HepG2 (cell line): ENCODE measurements around the gene SLC7A10. TPM values are rescaled to one million over a fixed set of nuclear protein-coding genes. Genes with fewer than 3 reads are reported as not detected.

Experiments used
- ERF ChIP-seq: IDR thresholded peaks from 2 replicates; pipeline ENCODE4 v1.6.1; 2018; ENCODE audit warnings: missing biosample characterization, missing genetic modification reagents
- KLF12 ChIP-seq: sonication (generic); formaldehyde crosslinking; IDR thresholded peaks from 2 replicates; pipeline ENCODE4 v1.4.0; 2020; ENCODE audit warnings: missing genetic modification reagents, borderline replicate concordance
- MAX ChIP-seq: IDR thresholded peaks from 2 replicates; pipeline ENCODE4 v1.6.1; 2012; ENCODE audit warnings: inconsistent platforms
- NR2F2 ChIP-seq: IDR thresholded peaks from 2 replicates; pipeline ENCODE4 v1.6.1; 2012; ENCODE audit warnings: low read depth, inconsistent platforms, borderline replicate concordance
- PAX8 ChIP-seq: sonication (generic); formaldehyde crosslinking; IDR thresholded peaks from 2 replicates; pipeline ENCODE4 v1.8.0; 2022; ENCODE audit warnings: mild to moderate bottlenecking, missing genetic modification reagents, borderline replicate concordance
- POLR2A ChIP-seq, 2 experiments: IDR thresholded peaks; 2 replicates each; pipeline ENCODE4 v1.6.1; 2011; ENCODE audit warnings: low read depth in 2 of 2, low read length in 2 of 2, mild to moderate bottlenecking in 1 of 2, moderate library complexity in 1 of 2; ENCODE audit not compliant: insufficient read depth in 1 of 2
- PRPF4 ChIP-seq: fragments of 200-400 bp; formaldehyde crosslinking; IDR thresholded peaks from 2 replicates; pipeline ENCODE4 v1.6.1; 2016; ENCODE audit warnings: low read length, low read depth; ENCODE audit not compliant: poor library complexity, severe bottlenecking
- SAP130 ChIP-seq: IDR thresholded peaks from 2 replicates; pipeline ENCODE4 v1.6.1; 2016; ENCODE audit warnings: low read depth
- SOX13 ChIP-seq, 3 experiments: fragments of 450-650 bp in 1 of 3; sonication (generic) in 1 of 3; formaldehyde crosslinking in 1 of 3; IDR thresholded peaks in 2 of 3; conservative IDR thresholded peaks in 1 of 3; 2 replicates each; pipeline versions ENCODE4 v1.5.0 to v1.6.1; 2016 to 2020; ENCODE audit warnings: antibody characterized with exemption in 1 of 3, mild to moderate bottlenecking in 1 of 3, missing compliant biosample characterization in 1 of 3, missing genetic modification reagents in 1 of 3, moderate library complexity in 1 of 3
- SP2 ChIP-seq: sonication (generic); formaldehyde crosslinking; IDR thresholded peaks from 2 replicates; pipeline ENCODE4 v1.5.1; 2020; ENCODE audit warnings: mild to moderate bottlenecking, missing genetic modification reagents
- TFE3 ChIP-seq: IDR thresholded peaks from 2 replicates; pipeline ENCODE4 v1.6.1; 2016
- TP53 ChIP-seq: sonication (generic); formaldehyde crosslinking; conservative IDR thresholded peaks from 2 replicates; pipeline ENCODE4 v1.4.0; 2020; ENCODE audit warnings: missing genetic modification reagents
- ZNF124 ChIP-seq: sonication (generic); formaldehyde crosslinking; IDR thresholded peaks from 2 replicates; pipeline ENCODE4 v1.4.0; 2020; ENCODE audit warnings: missing genetic modification reagents
- ZNF414 ChIP-seq: sonication (generic); formaldehyde crosslinking; IDR thresholded peaks from 2 replicates; pipeline ENCODE4 v1.5.0; 2020; ENCODE audit warnings: missing genetic modification reagents
- ZNF589 ChIP-seq: sonication (generic); formaldehyde crosslinking; conservative IDR thresholded peaks from 2 replicates; pipeline ENCODE4 v1.8.0; 2022; ENCODE audit warnings: mild to moderate bottlenecking, moderate library complexity, missing genetic modification reagents
- ZNF691 ChIP-seq: sonication (generic); formaldehyde crosslinking; IDR thresholded peaks from 2 replicates; pipeline ENCODE4 v1.4.0; 2020; ENCODE audit warnings: missing genetic modification reagents, low read depth, mild to moderate bottlenecking, borderline replicate concordance
- polyA plus RNA-seq, 8 experiments: library from polyadenylated mRNA; depleted of rRNA in 3 of 8; stranded (reverse) in 7 of 8; unstranded in 1 of 8; fragments of >200 nt; fragmentation: Illumina TruSeq in 4 of 8; extraction: Trizol in 4 of 8; gene quantifications; 2 replicates each; pipeline versions ENCODE4 v1.2.1 to v1.2.3, GENCODE V29; 2011 to 2016; ENCODE audit warnings: low read depth in 4 of 8, missing spikeins in 1 of 8, mixed read lengths in 1 of 8; ENCODE audit not compliant: insufficient read depth in 1 of 8
- total RNA-seq, 5 experiments: library from RNA; depleted of rRNA; stranded (reverse); fragments of >200 nt; fragmentation: Illumina TruSeq; extraction: Trizol; gene quantifications; 2 replicates each; pipeline ENCODE4 v1.2.3, GENCODE V29; 2016; ENCODE audit warnings: low read depth in 1 of 5
- TF ChIP-seq, protein P1 (sequence below): sonication (generic); formaldehyde crosslinking; IDR thresholded peaks from 2 replicates; pipeline ENCODE4 v1.5.1; 2020; ENCODE audit warnings: mild to moderate bottlenecking, missing genetic modification reagents, moderate library complexity
- TF ChIP-seq, protein P2 (sequence below): sonication (generic); formaldehyde crosslinking; IDR thresholded peaks from 2 replicates; pipeline ENCODE4 v1.5.0; 2020; ENCODE audit warnings: mild to moderate bottlenecking, missing genetic modification reagents
- TF ChIP-seq, protein P3 (sequence below): sonication (generic); formaldehyde crosslinking; IDR thresholded peaks from 2 replicates; pipeline ENCODE4 v1.5.1; 2020; ENCODE audit warnings: mild to moderate bottlenecking, missing genetic modification reagents, borderline replicate concordance

The SLC7A10 gene
- total and polyA plus RNA-seq, 2 of the 13 experiments (the other 11 are each of a cell fraction or from before 2014, with no cell fraction given): 1.1 to 2.2 TPM

DNA sequence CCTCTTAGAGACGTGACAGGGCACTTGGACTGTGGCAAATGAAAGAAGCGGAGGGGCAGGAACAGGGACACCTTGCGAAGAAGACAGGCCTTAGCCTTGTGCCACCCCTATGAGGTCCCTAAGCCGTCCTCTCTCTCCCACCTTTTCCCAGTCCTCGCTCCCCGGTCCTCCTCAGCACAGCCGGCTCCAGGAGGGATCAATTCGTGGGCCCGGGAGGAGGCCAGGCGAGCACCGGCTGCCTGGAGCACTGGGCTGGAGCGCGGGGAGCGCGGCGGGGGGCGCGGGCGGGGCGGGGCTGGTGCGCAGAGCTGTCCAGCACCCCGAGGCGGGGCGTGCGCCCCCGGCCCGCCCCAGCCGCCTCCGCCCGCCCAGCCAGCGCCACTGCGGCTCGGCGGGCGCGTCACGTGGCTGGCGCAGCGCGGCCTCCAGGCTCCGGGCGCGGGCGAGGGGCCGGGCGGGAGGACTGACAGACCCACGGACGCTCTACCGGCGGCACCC lies 31.7 kb downstream of the SLC7A10 start, which contains the start of gene LRP3 (continued):
- TF ChIP-seq, protein P1, sequence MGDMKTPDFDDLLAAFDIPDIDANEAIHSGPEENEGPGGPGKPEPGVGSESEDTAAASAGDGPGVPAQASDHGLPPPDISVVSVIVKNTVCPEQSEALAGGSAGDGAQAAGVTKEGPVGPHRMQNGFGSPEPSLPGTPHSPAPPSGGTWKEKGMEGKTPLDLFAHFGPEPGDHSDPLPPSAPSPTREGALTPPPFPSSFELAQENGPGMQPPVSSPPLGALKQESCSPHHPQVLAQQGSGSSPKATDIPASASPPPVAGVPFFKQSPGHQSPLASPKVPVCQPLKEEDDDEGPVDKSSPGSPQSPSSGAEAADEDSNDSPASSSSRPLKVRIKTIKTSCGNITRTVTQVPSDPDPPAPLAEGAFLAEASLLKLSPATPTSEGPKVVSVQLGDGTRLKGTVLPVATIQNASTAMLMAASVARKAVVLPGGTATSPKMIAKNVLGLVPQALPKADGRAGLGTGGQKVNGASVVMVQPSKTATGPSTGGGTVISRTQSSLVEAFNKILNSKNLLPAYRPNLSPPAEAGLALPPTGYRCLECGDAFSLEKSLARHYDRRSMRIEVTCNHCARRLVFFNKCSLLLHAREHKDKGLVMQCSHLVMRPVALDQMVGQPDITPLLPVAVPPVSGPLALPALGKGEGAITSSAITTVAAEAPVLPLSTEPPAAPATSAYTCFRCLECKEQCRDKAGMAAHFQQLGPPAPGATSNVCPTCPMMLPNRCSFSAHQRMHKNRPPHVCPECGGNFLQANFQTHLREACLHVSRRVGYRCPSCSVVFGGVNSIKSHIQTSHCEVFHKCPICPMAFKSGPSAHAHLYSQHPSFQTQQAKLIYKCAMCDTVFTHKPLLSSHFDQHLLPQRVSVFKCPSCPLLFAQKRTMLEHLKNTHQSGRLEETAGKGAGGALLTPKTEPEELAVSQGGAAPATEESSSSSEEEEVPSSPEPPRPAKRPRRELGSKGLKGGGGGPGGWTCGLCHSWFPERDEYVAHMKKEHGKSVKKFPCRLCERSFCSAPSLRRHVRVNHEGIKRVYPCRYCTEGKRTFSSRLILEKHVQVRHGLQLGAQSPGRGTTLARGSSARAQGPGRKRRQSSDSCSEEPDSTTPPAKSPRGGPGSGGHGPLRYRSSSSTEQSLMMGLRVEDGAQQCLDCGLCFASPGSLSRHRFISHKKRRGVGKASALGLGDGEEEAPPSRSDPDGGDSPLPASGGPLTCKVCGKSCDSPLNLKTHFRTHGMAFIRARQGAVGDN: peak; percentile 41
- TF ChIP-seq TP53 (CRISPR knock-in tag): no peak
- TF ChIP-seq, protein P2, sequence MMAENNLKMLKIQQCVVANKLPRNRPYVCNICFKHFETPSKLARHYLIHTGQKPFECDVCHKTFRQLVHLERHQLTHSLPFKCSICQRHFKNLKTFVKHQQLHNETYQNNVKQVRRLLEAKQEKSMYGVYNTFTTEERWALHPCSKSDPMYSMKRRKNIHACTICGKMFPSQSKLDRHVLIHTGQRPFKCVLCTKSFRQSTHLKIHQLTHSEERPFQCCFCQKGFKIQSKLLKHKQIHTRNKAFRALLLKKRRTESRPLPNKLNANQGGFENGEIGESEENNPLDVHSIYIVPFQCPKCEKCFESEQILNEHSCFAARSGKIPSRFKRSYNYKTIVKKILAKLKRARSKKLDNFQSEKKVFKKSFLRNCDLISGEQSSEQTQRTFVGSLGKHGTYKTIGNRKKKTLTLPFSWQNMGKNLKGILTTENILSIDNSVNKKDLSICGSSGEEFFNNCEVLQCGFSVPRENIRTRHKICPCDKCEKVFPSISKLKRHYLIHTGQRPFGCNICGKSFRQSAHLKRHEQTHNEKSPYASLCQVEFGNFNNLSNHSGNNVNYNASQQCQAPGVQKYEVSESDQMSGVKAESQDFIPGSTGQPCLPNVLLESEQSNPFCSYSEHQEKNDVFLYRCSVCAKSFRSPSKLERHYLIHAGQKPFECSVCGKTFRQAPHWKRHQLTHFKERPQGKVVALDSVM: no peak
- no peak for TF ChIP-seq PRPF4
- no peak for TF ChIP-seq NR2F2
- no peak for TF ChIP-seq KLF12 (CRISPR knock-in tag)
- TF ChIP-seq ERF (CRISPR knock-in tag): no peak
- no peak for TF ChIP-seq SP2 (CRISPR knock-in tag)
- TF ChIP-seq POLR2A (IDR thresholded peaks at IDR 0.05; ENCODE audit: insufficient read depth in 1 of 2, low read depth in 2 of 2, low read length in 2 of 2): peak in 1 of 2 experiments; percentile 38; a peak in 1 of 4 replicates
- TF ChIP-seq TFE3: no peak
- TF ChIP-seq ZNF589: no peak
- TF ChIP-seq SOX13 (IDR thresholded peaks at IDR 0.05): no peak
- no peak for TF ChIP-seq SOX13 (CRISPR knock-in tag; conservative IDR thresholded peaks at IDR 0.05 in 1 of 2, IDR thresholded peaks at IDR 0.05 in 1 of 2)
- TF ChIP-seq MAX: peak; percentile 45; the same call in 1 of the 2 replicates
- 0 out of 2 replicates have a peak, but pooled peaks have one; percentile 39 for TF ChIP-seq ZNF691 (CRISPR knock-in tag)
- TF ChIP-seq, protein P3, sequence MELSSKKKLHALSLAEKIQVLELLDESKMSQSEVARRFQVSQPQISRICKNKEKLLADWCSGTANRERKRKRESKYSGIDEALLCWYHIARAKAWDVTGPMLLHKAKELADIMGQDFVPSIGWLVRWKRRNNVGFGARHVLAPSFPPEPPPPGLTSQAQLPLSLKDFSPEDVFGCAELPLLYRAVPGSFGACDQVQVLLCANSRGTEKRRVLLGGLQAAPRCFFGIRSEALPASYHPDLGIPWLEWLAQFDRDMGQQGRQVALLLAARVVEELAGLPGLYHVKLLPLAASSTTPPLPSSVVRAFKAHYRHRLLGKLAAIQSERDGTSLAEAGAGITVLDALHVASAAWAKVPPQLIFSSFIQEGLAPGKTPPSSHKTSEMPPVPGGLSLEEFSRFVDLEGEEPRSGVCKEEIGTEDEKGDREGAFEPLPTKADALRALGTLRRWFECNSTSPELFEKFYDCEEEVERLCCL (CRISPR knock-in tag): no peak
- peak; percentile 55; the same call in 1 of the 2 replicates for TF ChIP-seq SAP130 (CRISPR knock-in tag)
- TF ChIP-seq ZNF414 (CRISPR knock-in tag): no peak
- TF ChIP-seq ZNF124 (CRISPR knock-in tag): no peak
- no peak for TF ChIP-seq PAX8 (CRISPR knock-in tag)
